Stimulated activated CD8-positive, alpha-beta memory T cell treated with anti-CD3 and anti-CD28 coated beads, Interleukin-15, amount 100 ng/mL, for 4 hours (primary cell): ENCODE results near the gene CCL1.

Source experiments
- DNase-seq, 2 donors: peaks; one replicate each; pipeline ENCODE4 v3.0.0-alpha.2; 2020; ENCODE audit warnings: low read depth in 2 of 2

Gene CCL1, protein sequence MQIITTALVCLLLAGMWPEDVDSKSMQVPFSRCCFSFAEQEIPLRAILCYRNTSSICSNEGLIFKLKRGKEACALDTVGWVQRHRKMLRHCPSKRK

DNA sequence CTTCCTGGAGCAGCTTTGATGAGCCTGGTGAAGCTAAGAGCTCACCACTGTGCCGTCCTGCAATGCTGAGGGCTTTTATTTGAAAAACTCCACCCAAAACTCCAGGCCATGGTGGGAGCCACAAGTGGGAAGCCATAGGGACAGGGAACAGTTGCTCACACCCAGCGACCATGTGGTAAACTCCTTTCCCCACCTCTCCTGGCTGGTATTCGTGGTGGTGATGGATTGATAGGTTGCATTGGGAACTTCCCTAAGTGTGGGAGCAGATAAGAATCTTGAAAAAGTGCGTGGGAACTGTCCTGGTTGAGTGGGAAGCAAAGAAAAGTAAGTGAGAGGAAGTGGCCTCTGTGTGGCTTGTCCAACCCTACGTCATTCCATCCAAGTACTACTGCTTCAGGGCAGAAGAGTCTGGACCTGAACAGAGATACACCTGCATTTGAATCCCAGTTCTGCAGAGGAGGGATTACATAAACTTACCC is at the start of gene CCL1:
CCL1 (minus strand) TSS at position 51 of the 479 bp plus-strand sequence. CDS start 72 bp downstream, outside the sequence.
- no peak for DNase-seq

GRCh38 chr17:34412534-34412933 is 49.5 kb upstream of the CCL1 start:
- no peak for DNase-seq

DNA sequence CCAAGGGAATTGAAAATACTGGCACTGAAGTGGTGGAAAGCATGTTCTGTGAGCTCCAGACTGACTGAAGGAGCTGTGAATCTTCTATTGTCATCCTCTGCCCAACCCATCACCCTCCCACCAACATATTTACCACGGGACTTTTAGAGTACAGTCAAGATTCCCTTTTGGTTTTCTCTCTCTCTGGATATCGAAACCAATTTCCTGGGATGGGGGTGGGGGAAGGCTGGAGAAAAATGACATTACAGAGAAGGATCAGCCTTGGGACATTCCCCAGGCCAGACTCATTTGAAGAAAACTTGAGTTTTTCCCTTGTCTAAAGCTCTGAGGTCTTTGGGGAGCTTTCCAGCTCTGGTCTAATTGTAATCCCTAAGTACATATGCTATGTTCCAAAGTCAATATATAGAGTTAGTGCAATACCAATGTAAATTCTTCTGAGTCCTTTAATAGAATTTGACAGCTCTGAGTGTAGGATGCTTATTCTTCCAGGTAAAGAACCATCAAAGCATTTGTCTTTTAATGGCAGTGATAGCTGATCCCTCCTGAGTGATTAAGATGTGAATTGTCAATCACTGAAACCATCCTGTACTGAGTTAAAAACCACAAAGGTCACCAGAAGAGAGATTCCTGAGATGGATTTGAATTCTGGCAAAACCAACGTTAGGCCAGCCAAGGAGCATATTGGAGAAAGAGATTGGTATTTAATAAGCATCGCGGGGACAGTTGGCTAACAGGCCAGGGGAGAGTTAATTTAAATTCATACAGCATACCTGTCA is 48.8 kb upstream of the CCL1 start:
- no peak for DNase-seq

DNA sequence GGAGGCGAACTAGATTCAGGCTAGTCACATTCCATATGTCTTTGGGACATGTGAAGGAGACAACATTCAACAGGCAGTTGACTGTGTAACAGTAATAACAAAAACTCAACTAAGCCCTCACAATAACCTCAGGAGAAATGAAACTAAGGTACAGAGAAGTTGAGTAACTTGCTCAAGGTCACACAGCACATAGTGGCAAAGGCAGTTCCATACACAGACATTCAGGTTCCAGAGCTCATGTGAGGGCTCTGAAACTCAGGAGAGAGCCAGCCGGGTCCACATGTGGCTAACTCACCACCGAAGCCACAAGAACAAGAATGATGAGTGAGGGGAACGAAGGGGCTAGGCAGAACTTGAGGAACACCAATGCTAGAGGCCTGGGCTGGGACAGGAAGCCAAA is 46.3 kb upstream of the CCL1 start:
- DNase-seq: no peak

DNA sequence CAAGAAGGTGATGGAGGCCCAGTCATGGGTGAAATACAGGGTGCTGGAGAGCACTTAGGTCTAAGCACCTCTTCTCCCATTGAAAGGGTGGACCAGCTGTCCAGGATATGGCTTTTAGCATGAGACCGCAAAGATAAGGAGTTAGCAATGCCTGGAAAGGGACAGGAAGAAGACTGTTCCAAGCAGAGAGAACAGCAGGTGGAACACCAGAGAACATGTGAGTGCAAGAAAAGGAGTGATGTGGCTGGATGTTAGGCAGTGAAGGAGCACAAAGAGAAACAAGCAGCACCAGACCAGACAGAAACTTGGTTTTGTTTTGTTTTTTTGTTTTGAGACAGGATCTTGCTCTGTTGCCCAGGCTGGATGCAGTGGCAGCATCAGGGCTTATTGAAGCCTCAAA is 45.4 kb upstream of the CCL1 start:
- no peak for DNase-seq

- no peak for DNase-seq
These were observed 43.2 kb upstream of the CCL1 start for GRCh38 chr17:34406226-34406625.

DNA sequence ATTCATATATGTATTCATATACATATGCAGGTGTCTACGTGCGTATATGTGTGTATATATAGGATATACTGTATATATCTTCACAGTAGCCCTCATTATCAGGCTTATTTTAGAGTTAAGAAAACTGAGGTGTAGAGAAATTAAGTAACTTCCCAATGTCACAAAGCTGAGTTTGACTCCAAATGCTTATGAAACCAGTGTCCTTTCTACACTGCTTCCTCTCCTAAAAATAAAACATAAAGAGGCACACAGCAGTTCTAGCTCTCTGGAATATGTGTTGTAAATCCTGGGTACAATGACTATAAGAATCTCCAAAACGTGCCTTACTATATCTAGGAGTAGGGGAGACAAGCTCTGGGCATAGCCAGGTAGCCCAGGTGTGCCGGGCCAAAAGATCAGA is 40.0 kb upstream of the CCL1 start:
- no peak for DNase-seq

DNA sequence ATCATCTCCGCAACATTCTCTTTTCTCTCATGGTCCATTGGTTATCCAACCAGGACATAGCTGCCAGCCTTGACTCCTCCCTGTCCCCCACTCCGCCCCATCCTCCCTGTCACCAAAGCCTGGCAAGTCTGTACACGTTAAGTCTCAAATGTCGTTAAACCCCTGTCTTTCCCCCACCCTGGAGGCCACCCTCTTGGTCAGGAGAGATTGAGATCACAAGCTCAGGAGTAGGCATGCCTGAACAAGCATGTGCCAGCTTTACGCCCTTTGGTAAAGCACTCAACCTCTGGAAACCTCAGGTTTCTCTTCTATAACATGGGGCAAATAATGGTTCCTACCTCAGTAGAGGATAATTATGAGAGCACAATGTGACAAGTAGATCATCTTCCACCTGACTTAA is 38.1 kb upstream of the CCL1 start:
- DNase-seq: no peak

DNA sequence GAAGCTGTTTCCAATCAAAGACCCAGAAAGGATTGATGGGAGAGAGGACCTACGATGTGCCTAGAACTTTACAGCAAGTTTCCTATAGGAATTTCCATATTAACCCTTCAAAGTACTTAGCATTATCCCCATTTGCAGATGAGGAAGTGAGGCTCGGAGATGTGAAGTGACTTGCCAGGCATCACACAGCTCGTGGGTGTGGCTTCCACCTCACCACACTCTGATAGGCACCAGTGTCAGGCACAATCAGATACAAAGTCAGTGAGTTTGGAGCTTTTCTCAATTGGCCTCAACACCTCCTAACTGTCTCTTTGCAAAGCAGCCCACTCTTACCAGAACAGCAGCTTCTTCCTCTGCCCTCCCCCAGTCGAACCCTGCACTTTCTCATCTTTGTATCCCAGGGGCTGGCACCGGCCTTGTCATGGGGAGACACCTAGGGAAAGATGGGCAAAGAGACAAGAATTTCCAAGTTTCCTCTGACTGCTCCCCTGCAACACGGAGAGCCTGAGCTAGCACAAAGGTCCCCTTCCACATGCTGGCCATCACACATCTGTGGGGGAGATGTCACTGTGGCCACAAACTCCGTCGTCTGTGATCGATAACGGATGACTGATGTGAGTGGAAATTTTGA is 37.4 kb upstream of the CCL1 start:
- DNase-seq: no peak

DNA sequence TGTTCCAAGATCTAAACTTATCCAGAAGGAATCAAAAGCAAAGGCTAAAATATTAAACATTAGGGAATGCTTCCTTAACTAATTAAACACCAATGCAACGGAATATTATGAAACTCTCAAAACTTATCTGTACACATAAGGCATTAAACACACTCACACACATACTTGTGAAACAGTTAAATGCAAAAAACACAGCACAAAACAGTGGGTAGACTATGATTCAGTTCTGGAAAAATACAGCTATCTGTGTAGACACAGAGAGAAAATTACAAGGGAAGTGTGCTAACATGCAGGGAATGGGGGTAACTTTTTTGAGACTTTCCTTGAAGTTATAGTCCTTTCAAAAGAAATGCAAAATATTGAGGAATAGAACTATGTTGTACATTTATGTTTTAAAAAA is 36.7 kb upstream of the CCL1 start:
- no peak for DNase-seq

DNA sequence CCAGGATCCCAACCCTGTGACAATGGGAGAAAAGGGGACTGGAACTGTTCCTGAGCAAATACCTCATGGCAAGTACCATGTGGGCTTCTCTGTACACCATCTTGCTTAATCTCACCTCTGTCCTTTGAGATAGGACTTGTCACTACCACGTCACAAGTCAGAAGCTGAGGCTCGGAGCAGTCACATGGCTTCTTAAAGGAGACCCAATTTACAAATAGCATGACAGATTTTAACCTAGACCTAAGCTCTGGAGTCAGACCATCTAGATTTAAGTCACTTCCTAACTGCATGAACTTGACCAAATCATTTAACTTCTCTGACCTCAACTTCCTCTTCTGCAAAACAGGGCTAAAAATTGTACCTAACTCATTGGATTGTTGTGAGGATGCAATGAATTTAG is 36.0 kb upstream of the CCL1 start:
- DNase-seq: no peak

- DNase-seq: no peak
These were observed 34.2 kb upstream of the CCL1 start for GRCh38 chr17:34397265-34397664.

DNA sequence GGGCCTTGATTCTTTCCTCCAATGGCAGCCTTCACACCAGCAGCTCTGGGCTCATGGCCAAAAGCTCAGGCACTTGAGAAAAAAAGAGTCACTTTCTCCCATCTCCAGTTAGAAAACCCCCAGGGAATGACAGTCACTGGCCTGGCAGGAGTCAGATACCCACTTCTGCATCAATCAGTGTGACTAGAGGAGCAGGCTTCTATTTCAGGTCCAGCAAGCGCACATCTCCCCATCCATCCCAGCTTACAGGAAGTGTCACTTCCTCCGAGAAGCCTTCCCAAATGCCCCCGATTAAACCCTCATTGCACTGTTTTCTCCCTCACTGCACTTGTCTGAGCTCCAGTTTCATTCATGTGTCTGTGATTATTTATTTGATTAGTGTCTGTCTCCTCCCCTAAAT is 30.4 kb upstream of the CCL1 start:
- DNase-seq: no peak

DNA sequence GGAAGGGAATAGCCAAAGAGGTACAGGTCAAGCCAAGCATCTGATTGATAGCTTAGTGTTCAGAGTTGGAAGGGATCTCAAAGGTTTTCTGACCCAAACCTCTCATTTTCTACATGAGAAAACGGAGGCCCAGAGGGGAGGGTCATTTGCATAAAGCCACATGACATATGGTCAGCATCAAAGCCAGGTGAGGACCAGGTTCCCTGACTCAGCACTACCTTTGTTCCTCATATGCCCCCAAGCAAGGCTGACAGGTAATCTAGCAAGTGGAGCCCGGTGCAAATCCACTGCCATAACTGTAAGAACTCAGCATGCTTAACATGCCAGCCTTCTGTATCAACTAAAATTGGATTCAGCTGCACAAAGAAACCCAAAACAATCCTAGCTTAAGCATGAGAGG is 28.2 kb upstream of the CCL1 start:
- DNase-seq: no peak

- DNase-seq: no peak
These were observed 27.6 kb upstream of the CCL1 start for GRCh38 chr17:34390649-34391048.

GRCh38 chr17:34389126-34389750 is 26.2 kb upstream of the CCL1 start:
- no peak for DNase-seq

DNA sequence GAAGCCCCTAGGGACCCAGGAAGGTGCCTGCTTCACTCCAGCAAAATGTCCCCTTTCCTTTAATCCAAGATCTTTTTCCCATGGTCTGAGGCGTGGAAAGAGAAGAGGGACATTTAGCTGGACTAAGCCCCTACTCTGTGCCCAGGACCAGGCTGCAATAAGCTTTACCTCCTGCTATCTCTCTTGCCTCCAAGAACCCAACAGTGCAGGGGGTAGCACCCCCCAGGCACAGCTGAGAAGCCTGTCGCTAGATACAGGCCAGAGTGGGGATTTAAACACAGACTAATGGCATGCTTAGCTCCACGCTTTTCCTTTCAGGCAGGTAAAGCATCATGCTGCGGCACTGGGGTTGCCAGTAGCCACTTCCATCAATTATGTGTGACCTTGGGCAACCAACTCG is 24.5 kb upstream of the CCL1 start:
- DNase-seq: no peak

GRCh38 chr17:34386697-34387550 is 23.9 kb upstream of the CCL1 start:
- no peak for DNase-seq

DNA sequence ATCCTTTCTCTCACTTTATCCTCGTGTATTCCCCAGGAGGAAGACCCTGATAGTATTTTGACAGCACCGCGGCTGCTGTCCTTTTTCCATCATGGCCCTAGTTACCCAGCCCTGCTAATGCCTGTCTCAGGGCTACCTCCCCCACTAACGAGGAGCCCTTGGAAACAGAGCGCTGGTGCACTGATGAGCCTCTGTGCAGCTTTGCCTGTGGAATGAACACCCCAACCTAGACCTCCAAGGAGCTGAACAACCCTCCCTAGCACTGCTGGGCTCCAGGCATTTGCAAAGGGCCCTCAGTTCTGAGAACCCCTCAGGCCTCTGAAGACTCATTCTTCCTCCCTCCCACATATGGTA is 23.3 kb upstream of the CCL1 start:
- no peak for DNase-seq

GRCh38 chr17:34384822-34385605 is 22.0 kb upstream of the CCL1 start:
- no peak for DNase-seq

DNA sequence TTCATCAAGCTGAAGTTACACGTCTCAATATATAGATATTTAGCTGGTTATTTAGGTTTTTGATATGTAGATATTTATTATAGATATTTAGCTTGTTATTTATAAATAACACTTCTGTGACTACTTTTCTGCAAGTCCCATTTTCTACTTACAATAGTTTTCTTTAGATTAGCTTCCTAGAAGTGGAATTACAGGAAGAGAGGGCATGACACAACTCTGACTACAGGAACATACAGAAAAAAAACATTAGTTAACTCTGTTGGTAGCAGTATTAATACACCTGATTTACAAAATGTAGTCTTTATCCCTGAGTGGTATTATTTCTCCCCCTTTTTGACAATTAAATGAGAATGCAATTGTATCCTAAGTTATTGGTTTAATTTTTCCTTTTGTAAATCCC is 21.2 kb upstream of the CCL1 start:
- no peak for DNase-seq
